ENCODE results near the gene PET117. TPM values are rescaled to one million over a fixed set of nuclear protein-coding genes. Genes with fewer than 3 reads are reported as not detected.

The PET117 gene
- 7.2 and 11.3 TPM in 2 replicates for total RNA-seq

GRCh38 chr20:18137412-18138265 is at the start of gene PET117, which contains the start of gene KAT14:
Gene PET117 (plus strand): TSS chr20:18137863. CDS start chr20:18137956, 93 bp downstream.
Gene KAT14 (plus strand): TSS chr20:18137863. CDS start chr20:18142661, 4,798 bp downstream.

Other genes starting within 250 kb of the PET117 start
- 90.6 and 105 TPM in 2 replicates for gene SNX5, start 169.1 kb upstream of the PET117 start, total RNA-seq
- 11.5 and 14.9 TPM in 2 replicates for gene MGME1, start 168.8 kb upstream of the PET117 start, total RNA-seq
- not detected in 2 replicates for gene OVOL2, start 79.9 kb upstream of the PET117 start, total RNA-seq
- 5.9 and 6.3 TPM in 2 replicates for gene KAT14, start within 50 bp of the PET117 start, total RNA-seq
- gene ZNF133, start 150.7 kb downstream of the PET117 start, total RNA-seq: 5.9 and 9.4 TPM in 2 replicates

All from mammary microvascular endothelial cell (primary cell).